Fibroblast of the aortic adventitia (primary cell): Measurements from ENCODE around the gene SOCS7. TPM values are rescaled to one million over a fixed set of nuclear protein-coding genes. Genes with fewer than 3 reads are reported as not detected.

Experiments
- DNase-seq: peaks from one replicate; pipeline ENCODE4 v3.0.0-alpha.2; 2010; ENCODE audit warnings: low read depth
- H3K4me3 ChIP-seq: 2 replicates; pipeline ENCODE4 v1.5.1; 2011; ENCODE audit warnings: low read depth, mild to moderate bottlenecking, control low read depth, low read length, moderate library complexity
- total RNA-seq: library from RNA; depleted of rRNA; stranded (reverse); fragments of >200 nt; gene quantifications from 2 replicates; pipeline ENCODE4 v1.2.3, GENCODE V29; 2012; ENCODE audit warnings: low replicate concordance
- TF ChIP-seq, protein P1 (sequence below): IDR thresholded peaks from 2 replicates; pipeline ENCODE4 v1.5.1; 2011; ENCODE audit warnings: mild to moderate bottlenecking, low read length, control low read depth, inconsistent platforms; ENCODE audit not compliant: insufficient read depth

SOCS7 gene
- total RNA-seq, 1 donor = 11.7 TPM

DNA sequence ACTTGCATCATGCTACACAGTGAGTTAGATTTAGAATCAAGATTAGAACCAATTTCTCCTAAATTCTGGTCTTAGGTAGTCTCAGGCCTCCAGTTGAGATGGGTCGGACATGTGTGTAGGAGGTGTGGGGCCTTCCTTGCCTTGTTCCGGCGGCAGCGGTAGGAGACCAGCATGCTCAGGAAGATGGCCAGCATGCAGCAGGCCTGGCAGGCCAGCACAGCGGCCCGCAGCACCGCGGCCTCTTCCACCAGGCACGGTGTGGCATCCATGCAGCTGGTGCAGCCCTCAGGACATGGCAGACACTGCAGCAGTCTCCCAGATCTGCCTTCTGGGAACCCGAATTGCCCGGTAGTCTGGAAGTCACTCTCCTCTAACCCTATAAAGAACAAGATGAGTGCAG is 14.8 kb upstream of the SOCS7 start:
- TF ChIP-seq, protein P1, sequence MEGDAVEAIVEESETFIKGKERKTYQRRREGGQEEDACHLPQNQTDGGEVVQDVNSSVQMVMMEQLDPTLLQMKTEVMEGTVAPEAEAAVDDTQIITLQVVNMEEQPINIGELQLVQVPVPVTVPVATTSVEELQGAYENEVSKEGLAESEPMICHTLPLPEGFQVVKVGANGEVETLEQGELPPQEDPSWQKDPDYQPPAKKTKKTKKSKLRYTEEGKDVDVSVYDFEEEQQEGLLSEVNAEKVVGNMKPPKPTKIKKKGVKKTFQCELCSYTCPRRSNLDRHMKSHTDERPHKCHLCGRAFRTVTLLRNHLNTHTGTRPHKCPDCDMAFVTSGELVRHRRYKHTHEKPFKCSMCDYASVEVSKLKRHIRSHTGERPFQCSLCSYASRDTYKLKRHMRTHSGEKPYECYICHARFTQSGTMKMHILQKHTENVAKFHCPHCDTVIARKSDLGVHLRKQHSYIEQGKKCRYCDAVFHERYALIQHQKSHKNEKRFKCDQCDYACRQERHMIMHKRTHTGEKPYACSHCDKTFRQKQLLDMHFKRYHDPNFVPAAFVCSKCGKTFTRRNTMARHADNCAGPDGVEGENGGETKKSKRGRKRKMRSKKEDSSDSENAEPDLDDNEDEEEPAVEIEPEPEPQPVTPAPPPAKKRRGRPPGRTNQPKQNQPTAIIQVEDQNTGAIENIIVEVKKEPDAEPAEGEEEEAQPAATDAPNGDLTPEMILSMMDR = no peak
- no peak for DNase-seq
- H3K4me3 ChIP-seq = no peak overlapping the region

DNA sequence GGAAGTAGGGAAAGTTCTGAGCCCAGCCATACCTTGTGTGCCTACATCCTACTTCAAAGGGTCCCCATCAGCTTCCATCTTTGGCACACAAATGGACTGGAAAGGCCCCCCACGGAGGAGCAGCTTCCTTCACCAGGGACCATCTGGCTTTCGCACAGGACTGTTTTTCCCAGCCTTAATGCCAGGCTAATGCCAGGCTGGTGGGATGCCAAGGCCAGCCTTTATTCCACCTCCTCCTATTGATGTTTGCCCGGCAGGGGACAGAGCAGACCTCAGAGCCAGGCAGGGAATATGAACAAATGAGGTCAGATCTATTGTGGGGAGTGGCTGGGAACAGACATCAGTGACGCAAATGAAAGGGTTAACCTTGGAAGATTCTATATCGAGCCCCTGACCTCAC is 13.6 kb upstream of the SOCS7 start:
- DNase-seq = no peak
- TF ChIP-seq, protein P1 = no peak
- H3K4me3 ChIP-seq = no peak overlapping the region

DNA sequence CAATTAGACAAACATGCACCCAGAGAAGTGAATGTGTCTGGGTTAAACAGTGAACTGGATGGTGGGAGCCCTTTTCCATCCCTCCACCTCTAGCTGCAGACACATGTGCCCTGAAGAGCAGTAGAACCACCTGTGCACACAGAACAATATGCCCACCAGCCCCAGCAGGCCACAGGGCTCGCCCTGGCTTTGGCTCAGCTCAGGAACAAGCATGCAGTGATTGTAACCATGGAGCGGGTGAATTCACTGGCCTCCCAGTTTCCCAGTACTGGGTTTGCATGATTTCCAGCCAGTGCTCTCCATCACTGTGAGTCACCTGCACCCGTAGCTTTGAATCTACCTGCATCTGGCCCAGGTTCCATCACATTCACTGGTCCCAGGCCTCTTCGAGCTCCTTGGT is 13.1 kb upstream of the SOCS7 start:
- no peak for DNase-seq
- no peak overlapping the region for H3K4me3 ChIP-seq
- TF ChIP-seq, protein P1 = no peak

DNA sequence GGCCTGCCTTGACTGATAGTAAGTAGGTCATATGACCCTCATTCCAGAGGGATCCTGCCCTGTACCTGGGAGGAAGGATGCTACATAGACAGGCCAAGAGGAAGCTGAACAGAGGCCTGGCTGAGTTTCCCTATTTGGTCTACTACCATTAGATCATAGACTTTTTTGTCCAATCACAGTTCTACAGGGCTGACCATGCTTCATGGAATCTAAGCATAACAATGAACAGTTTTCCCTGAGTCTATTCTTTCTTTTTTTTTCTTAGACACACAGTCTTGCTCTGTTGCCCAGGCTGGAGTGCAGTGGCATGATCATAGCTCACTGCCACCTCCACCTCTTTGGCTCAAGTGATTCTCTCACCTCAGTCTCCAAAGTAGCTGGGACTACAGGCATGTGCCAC is 11.8 kb upstream of the SOCS7 start:
- TF ChIP-seq, protein P1 = no peak
- no peak overlapping the region for H3K4me3 ChIP-seq
- DNase-seq = peak; percentile 23

DNA sequence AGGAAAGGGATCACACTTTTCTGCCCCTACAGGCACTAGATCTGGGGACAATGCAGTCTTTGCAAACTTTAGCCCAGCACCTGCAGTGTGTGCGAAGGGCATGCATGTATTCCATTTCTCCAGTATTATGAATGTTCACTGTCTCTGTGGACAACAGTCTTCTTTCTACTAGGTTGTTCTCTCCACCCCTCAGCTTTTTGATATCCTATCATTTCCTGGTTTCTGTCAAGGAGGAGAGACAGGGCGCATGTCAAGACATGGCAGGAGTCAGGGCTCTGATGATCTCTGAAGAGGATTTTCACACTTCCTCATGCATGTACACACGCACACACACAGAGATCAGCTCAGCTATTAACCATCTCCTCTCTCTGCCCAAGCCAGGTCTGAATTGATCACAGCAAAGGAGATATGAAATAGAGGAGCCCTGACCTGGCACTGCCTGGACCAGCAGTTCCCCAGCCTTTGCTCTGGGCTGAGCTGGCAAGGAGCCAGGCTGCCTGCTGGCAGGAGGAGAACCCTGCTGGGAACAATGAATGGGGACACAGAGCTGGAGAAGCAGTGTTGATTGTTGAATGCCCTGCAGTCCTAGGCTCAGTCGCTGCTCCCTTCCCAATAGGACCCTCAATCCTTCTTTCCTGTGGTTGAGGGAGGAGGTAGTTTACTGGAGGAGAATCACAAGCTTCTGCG is 10.5 kb upstream of the SOCS7 start:
- TF ChIP-seq, protein P1 = no peak
- DNase-seq = peak; percentile 25
- no peak overlapping the region for H3K4me3 ChIP-seq

DNA sequence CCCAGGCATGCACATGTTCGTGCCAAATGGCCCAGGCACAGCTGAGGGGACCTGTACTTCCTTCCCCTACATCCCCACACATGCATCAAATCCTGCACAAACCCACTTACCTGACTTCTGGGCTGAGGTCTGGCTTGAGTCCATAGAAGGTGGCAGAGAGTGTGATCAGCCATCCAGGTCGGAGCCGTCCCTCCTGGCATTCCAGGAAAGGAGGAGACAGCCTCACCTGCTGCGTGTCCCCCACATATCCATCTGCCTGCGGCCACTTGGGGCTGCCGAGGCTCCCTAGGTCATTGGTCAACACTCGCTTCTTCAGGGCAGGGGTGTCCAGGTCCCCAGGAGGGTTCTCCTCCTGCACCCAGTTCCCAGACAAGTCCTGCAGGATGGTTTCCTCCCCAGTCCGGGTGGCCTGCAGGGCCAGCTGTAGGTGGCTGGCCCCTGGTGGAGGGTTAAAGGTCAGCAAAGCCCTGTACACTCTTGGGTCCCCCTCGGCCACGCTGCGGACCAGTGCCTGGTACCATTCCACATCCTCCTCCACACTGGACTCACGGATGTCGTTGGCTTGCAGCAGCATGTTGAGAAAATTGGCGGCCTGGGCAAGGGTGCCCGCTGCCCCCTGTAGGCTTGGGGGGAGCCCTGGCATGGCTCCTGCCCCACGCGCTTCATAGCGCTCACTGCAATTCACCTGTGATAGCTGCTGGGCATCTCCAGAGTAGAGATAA is 8.6 kb upstream of the SOCS7 start:
- no peak for DNase-seq
- TF ChIP-seq, protein P1 = no peak
- H3K4me3 ChIP-seq = no peak overlapping the region
